Vagina (tissue), 2 donors: ENCODE results near the gene NCEH1.

Experiments
- POLR2A ChIP-seq, 2 donors: fragments of 450-650 bp; IDR thresholded peaks; one replicate each; pipeline ENCODE4 v1.6.1; 2017; ENCODE audit warnings: antibody characterized with exemption in 2 of 2, mild to moderate bottlenecking in 2 of 2, moderate library complexity in 2 of 2
- POLR2AphosphoS5 ChIP-seq, 2 donors: sonication (generic); formaldehyde crosslinking; IDR thresholded peaks; one replicate each; pipeline ENCODE4 v1.9.0; 2017; ENCODE audit warnings: antibody characterized with exemption in 2 of 2, mild to moderate bottlenecking in 2 of 2, low read depth in 1 of 2; ENCODE audit not compliant: insufficient read depth in 1 of 2
- TF ChIP-seq, protein P1 (sequence below), 3 experiments: fragments of 450-650 bp in 2 of 3; fragments of 200-600 bp in 1 of 3; sonication (generic) in 1 of 3; IDR thresholded peaks; one replicate each; pipeline ENCODE4 v1.5.1; 2017 to 2019; ENCODE audit warnings: antibody characterized with exemption in 3 of 3, mild to moderate bottlenecking in 2 of 3, moderate library complexity in 2 of 3

DNA sequence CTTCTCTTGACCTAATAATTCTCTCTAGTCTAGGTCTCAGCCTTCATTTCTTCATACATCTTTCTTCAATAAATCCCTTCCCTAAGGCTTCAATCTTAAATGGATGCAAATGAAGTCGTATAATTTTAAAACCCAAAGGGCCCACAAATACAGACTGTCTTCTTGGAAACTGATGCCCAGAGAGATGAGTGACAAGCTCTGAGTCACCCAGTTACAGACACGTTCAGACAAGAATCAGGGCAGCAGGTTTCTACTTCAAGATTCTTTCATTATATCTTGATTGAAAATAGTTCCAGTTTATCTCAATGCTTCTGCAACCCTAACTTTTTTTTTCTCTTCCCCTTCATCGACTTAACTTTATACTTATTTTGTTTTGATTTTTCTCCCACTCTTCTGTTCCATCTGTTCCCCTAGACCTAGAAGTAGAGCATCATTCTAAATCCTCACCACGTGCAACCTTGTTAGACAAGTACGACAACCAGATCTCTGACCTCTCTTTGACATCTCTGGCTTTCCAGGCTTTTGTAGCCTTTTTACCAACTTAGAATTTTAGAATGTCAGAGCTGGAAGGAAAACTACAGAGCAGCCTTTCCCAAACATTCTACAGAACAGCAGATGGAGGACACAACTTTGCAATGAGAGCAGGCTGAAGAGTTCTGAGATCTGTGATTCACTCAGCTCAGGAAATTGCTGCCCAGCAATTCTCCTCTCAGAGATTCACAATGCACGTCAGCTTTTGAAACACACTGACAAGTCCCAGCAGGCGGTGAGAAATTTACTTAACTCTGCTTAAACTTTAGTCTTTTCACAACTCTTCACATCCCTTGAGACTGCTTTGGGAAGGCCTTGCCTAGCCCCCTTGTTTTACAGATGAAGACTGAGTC is 25.3 kb downstream of the NCEH1 start:
- TF ChIP-seq POLR2A (IDR thresholded peaks at IDR 0.05) (no peak), POLR2AphosphoS5 (IDR thresholded peaks at IDR 0.05; ENCODE audit: insufficient read depth in 1 of 2, low read depth in 1 of 2) (no peak)
- TF ChIP-seq, protein P1, sequence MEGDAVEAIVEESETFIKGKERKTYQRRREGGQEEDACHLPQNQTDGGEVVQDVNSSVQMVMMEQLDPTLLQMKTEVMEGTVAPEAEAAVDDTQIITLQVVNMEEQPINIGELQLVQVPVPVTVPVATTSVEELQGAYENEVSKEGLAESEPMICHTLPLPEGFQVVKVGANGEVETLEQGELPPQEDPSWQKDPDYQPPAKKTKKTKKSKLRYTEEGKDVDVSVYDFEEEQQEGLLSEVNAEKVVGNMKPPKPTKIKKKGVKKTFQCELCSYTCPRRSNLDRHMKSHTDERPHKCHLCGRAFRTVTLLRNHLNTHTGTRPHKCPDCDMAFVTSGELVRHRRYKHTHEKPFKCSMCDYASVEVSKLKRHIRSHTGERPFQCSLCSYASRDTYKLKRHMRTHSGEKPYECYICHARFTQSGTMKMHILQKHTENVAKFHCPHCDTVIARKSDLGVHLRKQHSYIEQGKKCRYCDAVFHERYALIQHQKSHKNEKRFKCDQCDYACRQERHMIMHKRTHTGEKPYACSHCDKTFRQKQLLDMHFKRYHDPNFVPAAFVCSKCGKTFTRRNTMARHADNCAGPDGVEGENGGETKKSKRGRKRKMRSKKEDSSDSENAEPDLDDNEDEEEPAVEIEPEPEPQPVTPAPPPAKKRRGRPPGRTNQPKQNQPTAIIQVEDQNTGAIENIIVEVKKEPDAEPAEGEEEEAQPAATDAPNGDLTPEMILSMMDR (IDR thresholded peaks at IDR 0.05): no peak
